HL-60 (cell line): ENCODE measurements around the gene RABGAP1L.

Experiments
- DNase-seq, 2 experiments: peaks; one replicate each; pipeline ENCODE4 v3.0.0-alpha.2; 2010 to 2020; ENCODE audit warnings: low read depth in 1 of 2, low spot score in 1 of 2
- H3K27ac ChIP-seq: fragments of 250-450 bp; sonication (Bioruptor Pico); replicated peaks from 2 replicates; pipeline ENCODE4 v1.5.1; 2020; ENCODE audit warnings: mild to moderate bottlenecking, moderate library complexity
- H3K27me3 ChIP-seq: fragments of 250-450 bp; sonication (Bioruptor Pico); 2 replicates; pipeline ENCODE4 v1.5.1; 2021; ENCODE audit warnings: mild to moderate bottlenecking, moderate library complexity; ENCODE audit not compliant: insufficient read depth, poor library complexity, severe bottlenecking
- H3K4me3 ChIP-seq: replicated peaks from 2 replicates; pipeline ENCODE4 v1.5.1; 2011; ENCODE audit warnings: mild to moderate bottlenecking, control low read depth, low read length; ENCODE audit not compliant: insufficient read depth
- CTCF ChIP-seq: IDR thresholded peaks from one replicate; pipeline ENCODE4 v1.5.1; 2011; ENCODE audit warnings: low read length, control low read depth, inconsistent platforms; ENCODE audit not compliant: insufficient read depth
- GABPA ChIP-seq: IDR thresholded peaks from 2 replicates; pipeline ENCODE4 v1.6.1; 2012; ENCODE audit warnings: low read depth
- POLR2AphosphoS5 ChIP-seq: IDR thresholded peaks from 2 replicates; pipeline ENCODE4 v1.6.1; 2012; ENCODE audit warnings: low read depth
- REST ChIP-seq: IDR thresholded peaks from 2 replicates; pipeline ENCODE4 v1.6.1; 2012; ENCODE audit warnings: low read depth; ENCODE audit not compliant: insufficient replicate concordance
- SPI1 ChIP-seq: IDR thresholded peaks from 2 replicates; pipeline ENCODE4 v1.6.1; 2012; ENCODE audit warnings: low read depth, mild to moderate bottlenecking, borderline replicate concordance

RABGAP1L gene

GRCh38 chr1:174639461-174639860 lies 480.1 kb downstream of the RABGAP1L start:
- H3K27ac ChIP-seq, result no peak overlapping the region
- TF ChIP-seq SPI1, result no peak
- no peak for TF ChIP-seq POLR2AphosphoS5
- no peak for TF ChIP-seq REST
- H3K4me3 ChIP-seq, result no peak overlapping the region
- no peak for DNase-seq
- no peaks in the 10 kb centered on the region for H3K27me3 ChIP-seq

GRCh38 chr1:174640783-174641182 lies 481.5 kb downstream of the RABGAP1L start:
- H3K27me3 ChIP-seq, result no peaks in the 10 kb centered on the region
- DNase-seq, result no peak
- TF ChIP-seq REST (no peak), GABPA (no peak), SPI1 (no peak), CTCF (no peak), POLR2AphosphoS5 (no peak)
- H3K27ac ChIP-seq, result no peak overlapping the region
- no peak overlapping the region for H3K4me3 ChIP-seq

DNA sequence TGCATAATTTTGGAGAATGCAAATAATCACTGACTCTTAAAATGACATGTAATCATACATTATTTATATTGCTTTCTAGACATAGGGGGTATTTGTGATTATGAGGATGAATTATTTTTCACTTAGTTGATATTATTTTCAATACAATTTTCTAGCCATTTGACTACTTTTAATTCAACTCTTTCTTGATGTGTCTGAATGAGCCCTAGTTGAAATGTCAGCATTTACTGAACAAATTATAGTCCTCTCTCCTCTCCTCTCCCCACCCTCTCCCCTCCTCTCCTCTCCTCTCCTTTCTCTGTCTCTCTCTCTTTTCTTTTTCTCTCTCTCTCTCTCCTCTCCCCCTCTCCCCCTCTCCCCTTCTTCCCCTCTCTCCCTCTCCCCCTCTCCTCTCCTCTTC lies 483.1 kb downstream of the RABGAP1L start:
- TF ChIP-seq SPI1, result no peak
- TF ChIP-seq CTCF, result no peak
- no peak for TF ChIP-seq REST
- Histone ChIP-seq H3K27ac (no peak overlapping the region), H3K4me3 (no peak overlapping the region), H3K27me3 (no peaks in the 10 kb centered on the region)
- no peak for DNase-seq

DNA sequence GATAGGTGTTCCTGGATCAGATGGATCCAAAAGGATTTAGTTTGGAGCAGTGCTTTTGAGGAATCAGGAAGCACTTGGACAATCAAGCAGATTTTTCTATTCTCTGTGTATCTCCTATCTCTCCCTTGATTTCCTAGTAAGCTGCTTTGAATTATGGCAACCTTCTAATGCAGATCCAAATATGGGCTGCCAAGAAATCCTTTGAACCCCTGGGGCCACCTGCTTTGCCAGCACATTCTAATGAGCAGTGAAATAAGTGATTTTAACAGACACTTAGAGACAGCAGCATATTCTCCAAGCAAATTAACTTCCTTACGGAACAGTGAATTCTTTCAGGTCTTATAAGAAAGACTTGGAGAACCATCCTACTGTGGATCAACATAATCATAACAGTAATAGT lies 483.9 kb downstream of the RABGAP1L start:
- no peak for TF ChIP-seq SPI1
- TF ChIP-seq CTCF, result no peak
- TF ChIP-seq REST, result no peak
- TF ChIP-seq POLR2AphosphoS5, result no peak
- TF ChIP-seq GABPA, result no peak
- H3K27ac ChIP-seq, result no peak overlapping the region
- H3K27me3 ChIP-seq, result no peaks in the 10 kb centered on the region
- no peak for DNase-seq
- H3K4me3 ChIP-seq, result no peak overlapping the region
